ENCODE results near the gene AKT3. TPM values are rescaled to one million over a fixed set of nuclear protein-coding genes. Genes with fewer than 3 reads are reported as not detected.

Gene AKT3
- total RNA-seq, 1 experiment from 2014 or later: 15.2 TPM

- no peak for DNase-seq (ENCODE audit: extremely low read depth, low read depth)
Measured at GRCh38 chr1:243564814-243565213, 285.2 kb downstream of the AKT3 start.

- no peak for DNase-seq (ENCODE audit: extremely low read depth, low read depth)
Measured at GRCh38 chr1:243563732-243564131, 286.3 kb downstream of the AKT3 start.

- no peak for DNase-seq (ENCODE audit: extremely low read depth, low read depth)
Measured at GRCh38 chr1:243562473-243562872, 287.6 kb downstream of the AKT3 start.

GRCh38 chr1:243561588-243562319 is 288.3 kb downstream of the AKT3 start:
- DNase-seq (ENCODE audit: extremely low read depth, low read depth): no peak

- peak; percentile 62 for DNase-seq (ENCODE audit: extremely low read depth, low read depth)
Measured at GRCh38 chr1:243559575-243560162, 290.4 kb downstream of the AKT3 start.

- peak; percentile 34 for DNase-seq (ENCODE audit: extremely low read depth, low read depth)
Measured at GRCh38 chr1:243558576-243558975, 291.5 kb downstream of the AKT3 start.

GRCh38 chr1:243557866-243558265 is 292.2 kb downstream of the AKT3 start:
- DNase-seq (ENCODE audit: extremely low read depth, low read depth): no peak

GRCh38 chr1:243554686-243555085 is 295.4 kb downstream of the AKT3 start:
- DNase-seq (ENCODE audit: extremely low read depth, low read depth): no peak

GRCh38 chr1:243553090-243553489 is 297.0 kb downstream of the AKT3 start:
- no peak for DNase-seq (ENCODE audit: extremely low read depth, low read depth)

GRCh38 chr1:243550276-243550675 is 299.8 kb downstream of the AKT3 start:
- DNase-seq (ENCODE audit: extremely low read depth, low read depth): no peak

GRCh38 chr1:243549791-243550190 is 300.3 kb downstream of the AKT3 start:
- DNase-seq (ENCODE audit: extremely low read depth, low read depth): no peak

- no peak for DNase-seq (ENCODE audit: extremely low read depth, low read depth)
Measured at GRCh38 chr1:243549108-243549507, 300.9 kb downstream of the AKT3 start.

GRCh38 chr1:243548516-243548915 is 301.5 kb downstream of the AKT3 start:
- no peak for DNase-seq (ENCODE audit: extremely low read depth, low read depth)

GRCh38 chr1:243547891-243548290 is 302.2 kb downstream of the AKT3 start:
- no peak for DNase-seq (ENCODE audit: extremely low read depth, low read depth)

GRCh38 chr1:243546457-243546856 is 303.6 kb downstream of the AKT3 start:
- no peak for DNase-seq (ENCODE audit: extremely low read depth, low read depth)

- no peak for DNase-seq (ENCODE audit: extremely low read depth, low read depth)
Measured at GRCh38 chr1:243543501-243543900, 306.5 kb downstream of the AKT3 start.

GRCh38 chr1:243542739-243543415 is 307.2 kb downstream of the AKT3 start:
- DNase-seq (ENCODE audit: extremely low read depth, low read depth): peak; percentile 27

GRCh38 chr1:243539636-243540035 is 310.4 kb downstream of the AKT3 start:
- DNase-seq (ENCODE audit: extremely low read depth, low read depth): no peak

GRCh38 chr1:243535014-243535413 is 315.0 kb downstream of the AKT3 start:
- DNase-seq (ENCODE audit: extremely low read depth, low read depth): no peak

GRCh38 chr1:243529512-243529911 is 320.5 kb downstream of the AKT3 start:
- DNase-seq (ENCODE audit: extremely low read depth, low read depth): no peak

- DNase-seq (ENCODE audit: extremely low read depth, low read depth): no peak
Measured at GRCh38 chr1:243528459-243529121, 321.5 kb downstream of the AKT3 start.
